Fibroblast of the conjunctiva (primary cell): ENCODE data around the gene EVC.
"Not testable (repeated sequence)": the region's sequence is repeated elsewhere in the genome, so short reads cannot be mapped to it uniquely, and the experiment has no call there.

Experiments used
- DNase-seq: peaks from one replicate; pipeline ENCODE4 v3.0.0-alpha.2; 2010; ENCODE audit warnings: low read depth

Gene EVC

GRCh38 chr4:5845035-5845905, 134.3 kb downstream of the EVC start:
- DNase-seq, result no peak

DNA sequence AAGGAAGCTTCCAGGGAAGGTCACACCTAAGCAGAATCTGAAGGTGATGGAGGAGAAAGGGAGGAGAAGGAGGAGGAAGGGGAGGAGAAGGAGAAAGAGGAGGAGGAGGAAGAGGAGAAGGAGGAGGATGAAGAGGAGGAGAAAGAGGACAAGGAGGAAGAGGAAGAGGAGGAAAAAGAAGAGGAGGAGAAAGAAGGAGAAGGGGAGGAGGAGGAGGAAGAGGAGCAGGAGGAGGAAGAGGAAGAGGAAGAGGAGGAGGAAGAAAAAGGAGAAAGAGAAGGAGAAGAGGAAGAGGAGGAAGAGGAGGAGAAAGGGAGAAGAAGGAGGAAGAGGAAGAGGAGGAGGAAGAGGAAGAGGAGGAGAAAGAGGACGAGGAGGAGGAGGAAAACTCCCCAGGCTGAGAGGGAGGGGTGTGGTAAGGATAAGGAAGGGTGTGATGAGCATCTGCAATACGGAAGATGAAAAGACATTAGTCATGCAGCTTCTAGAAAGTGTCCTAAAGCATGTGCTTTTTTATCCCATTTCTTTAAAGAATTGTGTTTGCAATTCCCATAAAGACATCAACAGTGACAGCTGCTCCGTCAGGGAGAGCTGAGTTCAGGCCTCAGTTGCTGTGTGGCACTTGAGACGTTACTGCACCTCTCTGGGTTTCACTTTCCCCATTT, 140.8 kb downstream of the EVC start:
- no peak for DNase-seq

DNA sequence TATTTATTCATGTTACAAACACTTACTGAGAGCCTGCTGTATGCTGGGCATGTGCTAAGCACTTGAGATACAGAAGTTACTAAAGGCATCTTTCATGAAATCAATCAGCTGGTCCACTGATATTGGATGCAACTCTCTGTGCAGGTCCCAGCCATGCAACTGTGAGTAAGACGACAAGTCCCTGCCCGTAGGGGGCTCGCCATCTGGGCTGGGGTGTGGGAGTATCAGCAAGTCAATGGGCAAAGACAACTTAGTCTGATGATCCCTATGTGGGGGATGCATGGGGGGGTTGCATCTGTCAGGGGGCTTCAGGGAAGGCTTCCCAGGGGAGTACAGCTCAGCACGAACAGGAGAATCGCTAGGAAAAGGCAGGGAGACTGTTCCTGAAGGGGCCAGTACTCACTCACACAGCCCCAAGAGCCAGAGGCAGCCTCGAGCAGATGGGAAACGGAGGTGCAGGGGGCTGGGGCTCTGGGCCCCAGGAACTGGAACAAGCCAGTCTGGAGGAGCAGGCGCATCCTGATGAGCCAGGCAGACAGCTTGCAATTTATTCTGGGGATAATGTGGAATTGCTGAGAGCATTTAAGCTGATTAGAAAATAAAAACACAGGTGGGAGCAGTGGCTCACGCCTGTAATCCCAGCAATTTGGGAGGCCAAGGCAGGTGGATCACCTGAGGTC, 141.7 kb downstream of the EVC start:
- no peak for DNase-seq

- no peak for DNase-seq
Observed at GRCh38 chr4:5854929-5855328, 143.9 kb downstream of the EVC start.

DNA sequence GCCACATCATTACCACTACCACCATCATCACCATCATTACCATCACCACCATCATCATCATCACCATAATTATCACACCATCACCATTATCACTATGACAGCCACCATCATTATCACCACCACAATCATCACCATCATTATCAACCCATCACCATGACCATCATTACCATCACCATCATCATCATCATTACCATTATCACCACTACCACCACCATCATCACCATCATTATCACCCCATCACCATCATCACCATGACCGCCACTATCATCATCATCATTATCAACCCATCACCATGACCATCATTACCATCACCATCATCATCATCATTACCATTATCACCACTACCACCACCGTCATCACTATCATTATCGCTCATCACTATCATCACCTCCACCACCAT, 145.4 kb downstream of the EVC start:
- DNase-seq, result not testable (repeated sequence)

GRCh38 chr4:5857199-5857598, 146.2 kb downstream of the EVC start:
- no peak for DNase-seq

- DNase-seq, result no peak
Observed at GRCh38 chr4:5858020-5858769, 147.2 kb downstream of the EVC start.

DNA sequence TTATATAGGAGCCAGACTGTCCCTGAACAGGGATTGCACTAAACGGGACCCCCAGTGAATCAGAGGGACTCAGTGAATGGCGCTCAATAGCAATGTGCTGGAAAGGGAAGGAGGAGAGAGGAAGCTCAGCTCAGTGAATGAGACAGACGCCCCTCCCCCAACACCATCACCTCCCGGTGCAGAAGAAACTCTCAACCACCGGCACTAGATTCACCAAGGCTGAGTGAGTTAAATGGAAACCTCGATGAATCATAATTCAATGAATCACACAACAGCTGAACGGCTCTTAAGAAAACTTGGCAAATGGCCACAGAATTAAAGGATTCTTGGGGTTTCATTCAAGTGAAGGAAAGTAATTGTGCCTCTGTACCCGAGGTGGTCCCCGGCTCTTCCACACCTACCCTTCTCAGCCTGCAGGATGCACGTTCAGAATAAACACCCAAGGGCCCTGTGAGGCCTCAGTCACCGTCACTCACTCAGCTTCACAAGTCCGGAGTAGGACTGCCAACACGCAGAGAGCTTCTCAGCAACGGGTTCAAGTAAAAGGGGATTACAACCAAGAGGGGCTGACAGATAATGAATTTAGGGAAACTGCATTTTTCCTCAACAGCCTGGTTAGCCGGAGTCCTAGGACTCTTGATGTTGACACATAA, 152.6 kb downstream of the EVC start:
- peak; percentile 70 for DNase-seq
